DND-41 (cell line): ENCODE results near the gene FH.

Experiments used
- EZH2 ChIP-seq: IDR thresholded peaks from 3 replicates; pipeline ENCODE4 v1.6.1; 2012; ENCODE audit warnings: borderline replicate concordance, low read depth, mild to moderate bottlenecking, moderate library complexity, low read length, inconsistent platforms; ENCODE audit not compliant: severe bottlenecking
- TF ChIP-seq, protein P1 (sequence below): IDR thresholded peaks from 2 replicates; pipeline ENCODE4 v1.5.1; 2012; ENCODE audit warnings: borderline replicate concordance, low read length, moderate library complexity, mild to moderate bottlenecking; ENCODE audit not compliant: poor library complexity, severe bottlenecking; ENCODE audit errors: extremely low read depth

DNA sequence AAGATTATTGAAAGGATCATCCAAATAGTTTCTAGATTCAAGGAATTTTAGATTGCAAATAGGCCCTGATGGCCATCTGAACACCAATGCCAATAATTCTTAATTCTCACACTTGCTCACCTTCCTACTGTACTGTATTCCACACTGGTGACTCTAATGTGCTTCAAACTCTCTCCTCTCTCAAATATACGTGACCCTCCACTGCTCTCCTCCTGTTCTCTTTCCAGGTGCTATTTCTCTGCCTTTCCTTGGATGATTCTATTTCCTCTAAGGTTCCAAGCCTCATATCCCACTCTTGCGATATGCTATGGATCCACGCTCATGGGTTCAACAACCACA is 41.3 kb upstream of the FH start:
- no peak for TF ChIP-seq EZH2
- TF ChIP-seq, protein P1, sequence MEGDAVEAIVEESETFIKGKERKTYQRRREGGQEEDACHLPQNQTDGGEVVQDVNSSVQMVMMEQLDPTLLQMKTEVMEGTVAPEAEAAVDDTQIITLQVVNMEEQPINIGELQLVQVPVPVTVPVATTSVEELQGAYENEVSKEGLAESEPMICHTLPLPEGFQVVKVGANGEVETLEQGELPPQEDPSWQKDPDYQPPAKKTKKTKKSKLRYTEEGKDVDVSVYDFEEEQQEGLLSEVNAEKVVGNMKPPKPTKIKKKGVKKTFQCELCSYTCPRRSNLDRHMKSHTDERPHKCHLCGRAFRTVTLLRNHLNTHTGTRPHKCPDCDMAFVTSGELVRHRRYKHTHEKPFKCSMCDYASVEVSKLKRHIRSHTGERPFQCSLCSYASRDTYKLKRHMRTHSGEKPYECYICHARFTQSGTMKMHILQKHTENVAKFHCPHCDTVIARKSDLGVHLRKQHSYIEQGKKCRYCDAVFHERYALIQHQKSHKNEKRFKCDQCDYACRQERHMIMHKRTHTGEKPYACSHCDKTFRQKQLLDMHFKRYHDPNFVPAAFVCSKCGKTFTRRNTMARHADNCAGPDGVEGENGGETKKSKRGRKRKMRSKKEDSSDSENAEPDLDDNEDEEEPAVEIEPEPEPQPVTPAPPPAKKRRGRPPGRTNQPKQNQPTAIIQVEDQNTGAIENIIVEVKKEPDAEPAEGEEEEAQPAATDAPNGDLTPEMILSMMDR = no peak
